Natural killer cell treated with Interleukin-12 subunit alpha and Interleukin-12 subunit beta and Interleukin-15 and Interleukin-18, amount 100 ng/mL, for 72 hours (primary cell): Measurements from ENCODE around the gene BEST2. TPM values are rescaled to one million over a fixed set of nuclear protein-coding genes. Genes with fewer than 3 reads are reported as not detected.

Experiments used
- ATAC-seq, 2 donors: fragments of 150-1000 bp; cut with Tn5 transposase in 1 of 2; sonication (Bioruptor Pico), chemical (Tn5 transposase) in 1 of 2; 2 replicates each; pipeline ENCODE4 v1.10.0; 2021
- DNase-seq: peaks from one replicate; pipeline ENCODE4 v3.0.0; 2022; ENCODE audit warnings: low spot score
- H3K27ac Mint-ChIP-seq, 2 donors: 1 replicate in 1 of 2; 2 replicates in 1 of 2; pipeline ENCODE4 v1.8.0; 2022; ENCODE audit warnings: mixed read lengths in 2 of 2, mild to moderate bottlenecking in 1 of 2, moderate library complexity in 1 of 2
- H3K27me3 Mint-ChIP-seq, 2 donors: 1 replicate in 1 of 2; 2 replicates in 1 of 2; pipeline ENCODE4 v1.8.0; 2022; ENCODE audit warnings: mixed read lengths in 2 of 2
- H3K36me3 Mint-ChIP-seq: one replicate; pipeline ENCODE4 v1.8.0; 2022; ENCODE audit warnings: mixed read lengths
- H3K4me1 Mint-ChIP-seq, 2 donors: 1 replicate in 1 of 2; 2 replicates in 1 of 2; pipeline ENCODE4 v1.8.0; 2022; ENCODE audit warnings: low read depth in 2 of 2, mixed read lengths in 2 of 2, mild to moderate bottlenecking in 1 of 2
- H3K4me3 Mint-ChIP-seq: one replicate; pipeline ENCODE4 v1.8.0; 2022; ENCODE audit warnings: mixed read lengths
- H3K9me3 Mint-ChIP-seq: 2 replicates; pipeline ENCODE4 v1.8.0; 2022; ENCODE audit warnings: mixed read lengths
- total RNA-seq, 2 donors: library from RNA; stranded (reverse); gene quantifications; one replicate each; pipeline ENCODE4 v1.2.3, GENCODE V29; 2022

BEST2 gene
- total RNA-seq, 2 donors from 2014 or later, result not detected

GRCh38 chr19:12782424-12783290, 31.1 kb downstream of the BEST2 start:
- H3K27ac Mint-ChIP-seq, result peak overlapping the region in 1 of 2 donors; percentile 81
- peak overlapping the region; percentile 84 for H3K4me3 Mint-ChIP-seq
- H3K36me3 Mint-ChIP-seq, result no peaks in the 10 kb centered on the region
- peak; percentile 73 to 83 for ATAC-seq
- H3K4me1 Mint-ChIP-seq, result peaks cover 21 to 25% of the 10 kb centered on the region in 2 donors
- peak; percentile 92 for DNase-seq
- no peaks in the 10 kb centered on the region for H3K27me3 Mint-ChIP-seq
- no peaks in the 10 kb centered on the region for H3K9me3 Mint-ChIP-seq

- H3K27ac Mint-ChIP-seq, result peak overlapping the region in 1 of 2 donors; percentile 70
- no peak for DNase-seq
- no peaks in the 10 kb centered on the region for H3K27me3 Mint-ChIP-seq
- ATAC-seq, result peak in 1 of 2 donors; percentile 44
- H3K9me3 Mint-ChIP-seq, result no peaks in the 10 kb centered on the region
- no peaks in the 10 kb centered on the region for H3K36me3 Mint-ChIP-seq
- peak overlapping the region; percentile 67 for H3K4me3 Mint-ChIP-seq
- H3K4me1 Mint-ChIP-seq, result peaks cover 18 to 22% of the 10 kb centered on the region in 2 donors
Measured at GRCh38 chr19:12783291-12783848, 31.8 kb downstream of the BEST2 start.

- ATAC-seq, result no peak
- H3K27me3 Mint-ChIP-seq, result no peaks in the 10 kb centered on the region
Measured at GRCh38 chr19:12783849-12784393, 32.3 kb downstream of the BEST2 start.

GRCh38 chr19:12784394-12784870, 32.8 kb downstream of the BEST2 start:
- no peak for ATAC-seq
- Mint-ChIP-seq H3K4me3 (no peak overlapping the region), H3K9me3 (no peaks in the 10 kb centered on the region), H3K27me3 (no peaks in the 10 kb centered on the region), H3K36me3 (no peaks in the 10 kb centered on the region), H3K4me1 (peaks cover 19% of the 10 kb centered on the region in 2 donors), H3K27ac (no peak overlapping the region)
- DNase-seq, result no peak

More at GRCh38 chr19:12783849-12784393, 32.3 kb downstream of the BEST2 start:
- no peaks in the 10 kb centered on the region for H3K9me3 Mint-ChIP-seq
- H3K4me3 Mint-ChIP-seq, result peak overlapping the region; percentile 67
- DNase-seq, result no peak
- H3K36me3 Mint-ChIP-seq, result no peaks in the 10 kb centered on the region
- peaks cover 18 to 20% of the 10 kb centered on the region in 2 donors for H3K4me1 Mint-ChIP-seq
- peak overlapping the region in 1 of 2 donors; percentile 70 for H3K27ac Mint-ChIP-seq

DNA sequence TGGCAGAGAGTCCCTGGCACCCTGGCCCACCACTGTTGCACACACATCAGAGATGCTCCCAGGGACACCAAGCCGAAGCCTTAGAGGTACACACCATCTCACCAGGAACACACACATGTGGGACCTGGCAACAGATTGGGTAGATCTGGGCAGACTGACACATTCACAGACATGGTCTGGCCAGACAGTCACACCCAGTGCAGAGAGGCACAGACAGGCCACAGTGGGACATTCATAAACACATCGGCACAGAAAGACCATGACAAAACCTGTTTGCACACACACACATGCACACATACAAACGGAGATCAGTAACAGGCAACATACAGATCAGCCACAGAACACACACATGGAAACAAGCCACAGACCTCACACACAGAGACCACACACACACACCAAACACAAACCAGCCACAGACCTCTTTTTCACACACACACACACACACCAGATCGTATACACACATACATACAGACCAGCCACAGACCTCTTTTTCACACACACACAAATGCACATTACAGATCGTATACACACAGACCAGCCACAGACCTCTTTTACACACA, 33.4 kb downstream of the BEST2 start:
- ATAC-seq (peak in 1 of 2 donors; percentile 1), DNase-seq (no peak)
- peaks cover 17% of the 10 kb centered on the region in 2 donors for H3K4me1 Mint-ChIP-seq
- no peaks in the 10 kb centered on the region for H3K36me3 Mint-ChIP-seq
- no peaks in the 10 kb centered on the region for H3K27me3 Mint-ChIP-seq
- no peak overlapping the region for H3K27ac Mint-ChIP-seq
- no peak overlapping the region for H3K4me3 Mint-ChIP-seq
- H3K9me3 Mint-ChIP-seq, result no peaks in the 10 kb centered on the region

- ATAC-seq, result no peak
- H3K27me3 Mint-ChIP-seq, result no peaks in the 10 kb centered on the region
- H3K27ac Mint-ChIP-seq, result no peak overlapping the region
- H3K9me3 Mint-ChIP-seq, result no peaks in the 10 kb centered on the region
- no peak overlapping the region for H3K4me3 Mint-ChIP-seq
- H3K4me1 Mint-ChIP-seq, result peaks cover 20 to 21% of the 10 kb centered on the region in 2 donors
- no peak for DNase-seq
- H3K36me3 Mint-ChIP-seq, result no peaks in the 10 kb centered on the region
Measured at GRCh38 chr19:12785431-12786031, 33.9 kb downstream of the BEST2 start.

- no peak for ATAC-seq
- Mint-ChIP-seq H3K27me3 (no peaks in the 10 kb centered on the region), H3K36me3 (no peaks in the 10 kb centered on the region), H3K4me3 (no peak overlapping the region), H3K4me1 (peaks cover 27 to 28% of the 10 kb centered on the region in 2 donors), H3K27ac (no peak overlapping the region), H3K9me3 (no peaks in the 10 kb centered on the region)
- DNase-seq, result no peak
Measured at GRCh38 chr19:12786141-12786870, 34.7 kb downstream of the BEST2 start.

DNA sequence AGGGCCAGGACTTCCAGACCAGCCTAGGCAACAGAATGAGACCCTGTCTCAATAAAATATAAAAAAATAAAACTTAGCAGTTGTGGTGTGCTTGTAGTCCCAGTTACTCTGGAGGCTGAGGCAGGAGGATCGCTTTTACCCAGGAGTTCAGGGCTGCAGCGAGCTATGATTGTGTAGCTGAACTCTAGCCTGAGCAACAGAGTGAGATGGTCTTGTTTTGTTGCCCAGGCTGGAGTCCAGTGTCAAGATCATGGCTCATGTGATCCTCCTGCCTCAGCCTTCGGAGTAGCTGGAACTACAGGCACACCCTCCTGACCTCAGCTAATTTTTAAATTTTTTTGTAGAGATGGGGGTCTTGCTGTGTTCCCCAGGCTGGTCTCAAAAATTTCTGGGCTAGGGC, 35.4 kb downstream of the BEST2 start:
- H3K36me3 Mint-ChIP-seq, result no peaks in the 10 kb centered on the region
- DNase-seq (no peak), ATAC-seq (no peak)
- no peak overlapping the region for H3K4me3 Mint-ChIP-seq
- peaks cover 20 to 28% of the 10 kb centered on the region in 2 donors for H3K4me1 Mint-ChIP-seq
- H3K27ac Mint-ChIP-seq, result no peak overlapping the region
- H3K9me3 Mint-ChIP-seq, result no peaks in the 10 kb centered on the region
- H3K27me3 Mint-ChIP-seq, result no peaks in the 10 kb centered on the region

DNA sequence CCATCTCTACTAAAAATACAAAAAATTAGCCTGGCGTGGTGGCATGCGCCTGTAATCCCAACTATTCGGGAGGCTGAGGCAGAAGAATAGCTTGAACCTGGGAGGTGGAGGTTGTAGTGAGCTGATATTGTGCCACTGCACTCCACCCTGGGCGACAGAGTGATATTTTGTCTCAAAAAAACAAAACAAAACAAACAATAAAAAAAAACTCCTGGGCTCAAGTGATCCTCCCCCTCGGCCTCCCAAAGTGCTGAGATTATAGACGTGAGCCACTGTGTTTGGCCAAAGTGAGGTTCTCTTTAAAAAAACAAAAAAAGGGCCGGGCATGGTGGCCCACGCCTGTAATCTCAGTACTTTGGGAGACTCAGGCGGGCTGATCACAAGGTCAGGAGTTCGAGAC, 35.9 kb downstream of the BEST2 start:
- ATAC-seq (no peak), DNase-seq (no peak)
- H3K9me3 Mint-ChIP-seq, result no peaks in the 10 kb centered on the region
- H3K4me3 Mint-ChIP-seq, result no peak overlapping the region
- H3K27me3 Mint-ChIP-seq, result no peaks in the 10 kb centered on the region
- no peaks in the 10 kb centered on the region for H3K36me3 Mint-ChIP-seq
- peaks cover 17 to 25% of the 10 kb centered on the region in 2 donors for H3K4me1 Mint-ChIP-seq
- H3K27ac Mint-ChIP-seq, result no peak overlapping the region

- peak overlapping the region; percentile 89 to 95 for H3K27ac Mint-ChIP-seq
- peaks cover 17 to 25% of the 10 kb centered on the region in 2 donors for H3K4me1 Mint-ChIP-seq
- H3K9me3 Mint-ChIP-seq, result no peaks in the 10 kb centered on the region
- H3K36me3 Mint-ChIP-seq, result no peaks in the 10 kb centered on the region
- peak overlapping the region; percentile 93 for H3K4me3 Mint-ChIP-seq
- DNase-seq, result no peak
- H3K27me3 Mint-ChIP-seq, result no peaks in the 10 kb centered on the region
- ATAC-seq, result no peak
Measured at GRCh38 chr19:12788042-12788681, 36.6 kb downstream of the BEST2 start.

GRCh38 chr19:12788682-12789097, 37.1 kb downstream of the BEST2 start:
- H3K27me3 Mint-ChIP-seq, result no peaks in the 10 kb centered on the region
- peak in 1 of 2 donors; percentile 1 for ATAC-seq
- H3K27ac Mint-ChIP-seq, result peak overlapping the region; percentile 89 to 95
- peaks cover 17 to 22% of the 10 kb centered on the region in 2 donors for H3K4me1 Mint-ChIP-seq
- peak overlapping the region; percentile 93 for H3K4me3 Mint-ChIP-seq
- H3K36me3 Mint-ChIP-seq, result no peaks in the 10 kb centered on the region
- H3K9me3 Mint-ChIP-seq, result no peaks in the 10 kb centered on the region
- DNase-seq, result peak; percentile 87

GRCh38 chr19:12789098-12789903, 37.7 kb downstream of the BEST2 start:
- H3K4me3 Mint-ChIP-seq, result peak overlapping the region; percentile 97
- DNase-seq, result peak; percentile 74
- no peak for ATAC-seq
- H3K36me3 Mint-ChIP-seq, result no peaks in the 10 kb centered on the region
- peak overlapping the region; percentile 89 to 95 for H3K27ac Mint-ChIP-seq
- no peaks in the 10 kb centered on the region for H3K27me3 Mint-ChIP-seq
- peaks cover 21 to 25% of the 10 kb centered on the region in 2 donors for H3K4me1 Mint-ChIP-seq
- no peaks in the 10 kb centered on the region for H3K9me3 Mint-ChIP-seq
